Adrenal gland (tissue), 5 donors: ENCODE data around the gene ZKSCAN1.

Experiments
- POLR2A ChIP-seq, 2 donors: fragments of 450-650 bp; IDR thresholded peaks; one replicate each; pipeline ENCODE4 v1.6.1; 2017; ENCODE audit warnings: antibody characterized with exemption in 2 of 2, mild to moderate bottlenecking in 2 of 2, moderate library complexity in 1 of 2
- TF ChIP-seq, protein P1 (sequence below), 6 experiments: fragments of 450-650 bp in 4 of 6; fragments of 200-600 bp in 2 of 6; sonication (generic) in 1 of 6; IDR thresholded peaks; 1 replicate in 5 of 6; 2 replicates in 1 of 6; pipeline versions ENCODE4 v1.5.1 to v1.8.0; 2016 to 2021; ENCODE audit warnings: antibody characterized with exemption in 6 of 6, mild to moderate bottlenecking in 2 of 6, moderate library complexity in 1 of 6
- donor health status: DM: no; HTN: no; CAD: no.

DNA sequence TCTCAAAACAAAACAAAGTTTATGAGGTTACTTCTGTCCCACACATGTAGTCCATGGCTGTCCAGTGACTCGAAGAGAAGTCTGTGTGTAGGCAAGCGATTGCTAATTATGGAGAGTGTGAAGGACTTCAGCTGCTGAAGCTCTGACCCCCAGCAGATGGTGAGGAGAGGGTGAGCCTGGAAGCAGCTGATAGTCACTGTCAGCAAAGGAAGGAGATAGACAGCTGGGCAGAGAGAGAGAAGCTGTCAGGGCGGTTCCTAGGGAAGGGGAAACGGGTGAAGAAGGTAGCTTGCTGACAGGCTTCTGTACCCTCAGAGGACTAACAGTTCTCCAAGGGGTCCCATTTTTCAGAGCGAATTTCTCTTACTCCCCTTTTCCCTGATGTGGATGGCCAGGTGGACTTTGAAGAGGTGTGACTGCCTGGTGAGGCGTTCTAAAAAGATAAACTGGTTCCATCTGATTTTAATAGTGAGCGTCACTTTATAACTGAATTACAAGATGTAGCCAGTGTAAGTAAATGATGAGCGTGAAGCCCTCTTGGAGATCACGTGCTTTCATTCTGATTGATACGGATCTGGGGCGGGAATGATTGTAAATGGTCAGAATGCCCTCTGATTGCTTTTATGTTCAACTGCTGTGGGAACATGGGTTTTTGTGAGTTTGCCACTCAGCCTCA is 46.3 kb downstream of the ZKSCAN1 start:
- TF ChIP-seq, protein P1, sequence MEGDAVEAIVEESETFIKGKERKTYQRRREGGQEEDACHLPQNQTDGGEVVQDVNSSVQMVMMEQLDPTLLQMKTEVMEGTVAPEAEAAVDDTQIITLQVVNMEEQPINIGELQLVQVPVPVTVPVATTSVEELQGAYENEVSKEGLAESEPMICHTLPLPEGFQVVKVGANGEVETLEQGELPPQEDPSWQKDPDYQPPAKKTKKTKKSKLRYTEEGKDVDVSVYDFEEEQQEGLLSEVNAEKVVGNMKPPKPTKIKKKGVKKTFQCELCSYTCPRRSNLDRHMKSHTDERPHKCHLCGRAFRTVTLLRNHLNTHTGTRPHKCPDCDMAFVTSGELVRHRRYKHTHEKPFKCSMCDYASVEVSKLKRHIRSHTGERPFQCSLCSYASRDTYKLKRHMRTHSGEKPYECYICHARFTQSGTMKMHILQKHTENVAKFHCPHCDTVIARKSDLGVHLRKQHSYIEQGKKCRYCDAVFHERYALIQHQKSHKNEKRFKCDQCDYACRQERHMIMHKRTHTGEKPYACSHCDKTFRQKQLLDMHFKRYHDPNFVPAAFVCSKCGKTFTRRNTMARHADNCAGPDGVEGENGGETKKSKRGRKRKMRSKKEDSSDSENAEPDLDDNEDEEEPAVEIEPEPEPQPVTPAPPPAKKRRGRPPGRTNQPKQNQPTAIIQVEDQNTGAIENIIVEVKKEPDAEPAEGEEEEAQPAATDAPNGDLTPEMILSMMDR (IDR thresholded peaks at IDR 0.05): no peak
- no peak for TF ChIP-seq POLR2A (IDR thresholded peaks at IDR 0.05)
